CD14-positive monocyte (primary cell): Measurements from ENCODE around the gene PTMS. TPM values are rescaled to one million over a fixed set of nuclear protein-coding genes. Genes with fewer than 3 reads are reported as not detected.

ENCODE experiments used
- DNase-seq, 3 donors: peaks; one replicate each; pipeline ENCODE4 v3.0.0-alpha.2; 2011 to 2022
- H2AFZ ChIP-seq: 2 replicates; pipeline ENCODE4 v1.6.0; 2012; ENCODE audit warnings: mild to moderate bottlenecking, low read depth, low read length, inconsistent platforms; ENCODE audit not compliant: insufficient read depth, poor library complexity, severe bottlenecking
- H3K27ac ChIP-seq, 2 donors: 1 replicate in 1 of 2; 2 replicates in 1 of 2; pipeline ENCODE4 v1.5.1; 2012 to 2013; ENCODE audit warnings: low read length in 2 of 2, control low read depth in 1 of 2, inconsistent platforms in 1 of 2, low read depth in 1 of 2, mild to moderate bottlenecking in 1 of 2
- H3K27me3 ChIP-seq, 2 donors: one replicate each; pipeline versions ENCODE4 v1.6.0 to v1.6.1; 2011 to 2013; ENCODE audit warnings: low read length in 2 of 2; ENCODE audit not compliant: control insufficient read depth in 2 of 2, insufficient read depth in 2 of 2
- H3K36me3 ChIP-seq, 2 donors: replicated peaks in 1 of 2; 1 replicate in 1 of 2; 2 replicates in 1 of 2; pipeline versions ENCODE4 v1.5.1 to v1.6.1; 2012 to 2013; ENCODE audit warnings: low read length in 2 of 2, control low read depth in 1 of 2, inconsistent platforms in 1 of 2, mild to moderate bottlenecking in 1 of 2; ENCODE audit not compliant: insufficient read depth in 2 of 2, control insufficient read depth in 1 of 2
- H3K4me1 ChIP-seq, 2 donors: 1 replicate in 1 of 2; 2 replicates in 1 of 2; pipeline versions ENCODE4 v1.5.1 to v1.6.1; 2012 to 2013; ENCODE audit warnings: low read length in 2 of 2, control low read depth in 1 of 2, inconsistent platforms in 1 of 2, mild to moderate bottlenecking in 1 of 2, moderate library complexity in 1 of 2; ENCODE audit not compliant: insufficient read depth in 2 of 2, control insufficient read depth in 1 of 2
- H3K4me2 ChIP-seq: replicated peaks from 2 replicates; pipeline ENCODE3; 2012; ENCODE audit warnings: low read length, moderate library complexity, mild to moderate bottlenecking; ENCODE audit not compliant: poor library complexity, severe bottlenecking; ENCODE audit errors: extremely low read depth
- H3K4me3 ChIP-seq, 3 experiments: fragments of 200-600 bp in 1 of 3; sonication (generic) in 1 of 3; replicated peaks in 1 of 3; 1 replicate in 2 of 3; 2 replicates in 1 of 3; pipeline ENCODE4 v1.5.1; 2011 to 2013; ENCODE audit warnings: low read length in 3 of 3, mild to moderate bottlenecking in 3 of 3, control low read depth in 2 of 3, low read depth in 2 of 3, inconsistent platforms in 1 of 3, moderate library complexity in 1 of 3
- H3K79me2 ChIP-seq: 2 replicates; pipeline ENCODE4 v1.6.0; 2012; ENCODE audit warnings: mild to moderate bottlenecking, control low read depth, inconsistent platforms, low read length, moderate library complexity; ENCODE audit not compliant: insufficient read depth
- H3K9ac ChIP-seq: 2 replicates; pipeline ENCODE4 v1.6.0; 2017; ENCODE audit warnings: low read length, mild to moderate bottlenecking; ENCODE audit not compliant: insufficient read depth, poor library complexity, severe bottlenecking
- H3K9me3 ChIP-seq, 2 donors: replicated peaks in 1 of 2; 1 replicate in 1 of 2; 2 replicates in 1 of 2; pipeline versions ENCODE4 v1.5.1 to v1.6.1; 2012 to 2013; ENCODE audit warnings: low read length in 2 of 2, control low read depth in 1 of 2; ENCODE audit not compliant: control insufficient read depth in 1 of 2, insufficient read depth in 1 of 2
- H4K20me1 ChIP-seq: 2 replicates; pipeline ENCODE4 v1.6.0; 2012; ENCODE audit warnings: mild to moderate bottlenecking, low read length, control low read depth, moderate library complexity; ENCODE audit not compliant: insufficient read depth
- H3K27ac Mint-ChIP-seq, 7 donors: one replicate each; pipeline ENCODE4 v1.8.0; 2020; ENCODE audit warnings: mild to moderate bottlenecking in 7 of 7, mixed read lengths in 7 of 7, moderate library complexity in 6 of 7, inconsistent platforms in 2 of 7
- H3K27me3 Mint-ChIP-seq, 3 donors: one replicate each; pipeline ENCODE4 v1.8.0; 2021 to 2022; ENCODE audit warnings: low read depth in 3 of 3, mild to moderate bottlenecking in 3 of 3, mixed read lengths in 3 of 3, moderate library complexity in 3 of 3, inconsistent platforms in 1 of 3
- H3K36me3 Mint-ChIP-seq, 2 donors: one replicate each; pipeline ENCODE4 v1.8.0; 2020; ENCODE audit warnings: mixed read lengths in 2 of 2, inconsistent platforms in 1 of 2, mild to moderate bottlenecking in 1 of 2
- H3K4me1 Mint-ChIP-seq: one replicate; pipeline ENCODE4 v1.8.0; 2020; ENCODE audit warnings: mild to moderate bottlenecking, mixed read lengths
- H3K4me3 Mint-ChIP-seq, 2 donors: one replicate each; pipeline ENCODE4 v1.8.0; 2020; ENCODE audit warnings: mild to moderate bottlenecking in 2 of 2, mixed read lengths in 2 of 2, moderate library complexity in 1 of 2
- H3K9me3 Mint-ChIP-seq, 7 donors: one replicate each; pipeline ENCODE4 v1.8.0; 2020 to 2022; ENCODE audit warnings: mixed read lengths in 7 of 7, mild to moderate bottlenecking in 6 of 7, moderate library complexity in 6 of 7, inconsistent platforms in 2 of 7
- CTCF ChIP-seq: fragments of 200-600 bp; IDR thresholded peaks from one replicate; pipeline ENCODE4 v1.8.0; 2022; ENCODE audit warnings: antibody characterized with exemption, mild to moderate bottlenecking
- WGBS: methylation state at CpG from one replicate; pipeline ENCODE4 v1.1.5; 2013; ENCODE audit warnings: missing lambda C conversion rate; ENCODE audit not compliant: insufficient coverage; 5-methylcytosine and 5-hydroxymethylcytosine counted together
- intact Hi-C, 2 donors: fragments of 100-400 bp; cut with micrococcal nuclease; formaldehyde crosslinking; loops; one replicate each; pipeline versions ENCODE4 v1.15.0 to v1.15.1; 2023
- polyA plus RNA-seq, 3 donors: library from polyadenylated mRNA; depleted of rRNA in 1 of 3; unstranded in 2 of 3; stranded (reverse) in 1 of 3; fragments of 300-500 nt in 2 of 3; fragments of >200 nt in 1 of 3; fragmentation: Illumina TruSeq in 2 of 3; gene quantifications; 1 replicate in 2 of 3; 2 replicates in 1 of 3; pipeline ENCODE4 v1.2.3, GENCODE V29; 2012 to 2021

The PTMS gene
- polyA plus RNA-seq, 3 donors: 2.4 to 9.7 (median 2.6) TPM

DNA sequence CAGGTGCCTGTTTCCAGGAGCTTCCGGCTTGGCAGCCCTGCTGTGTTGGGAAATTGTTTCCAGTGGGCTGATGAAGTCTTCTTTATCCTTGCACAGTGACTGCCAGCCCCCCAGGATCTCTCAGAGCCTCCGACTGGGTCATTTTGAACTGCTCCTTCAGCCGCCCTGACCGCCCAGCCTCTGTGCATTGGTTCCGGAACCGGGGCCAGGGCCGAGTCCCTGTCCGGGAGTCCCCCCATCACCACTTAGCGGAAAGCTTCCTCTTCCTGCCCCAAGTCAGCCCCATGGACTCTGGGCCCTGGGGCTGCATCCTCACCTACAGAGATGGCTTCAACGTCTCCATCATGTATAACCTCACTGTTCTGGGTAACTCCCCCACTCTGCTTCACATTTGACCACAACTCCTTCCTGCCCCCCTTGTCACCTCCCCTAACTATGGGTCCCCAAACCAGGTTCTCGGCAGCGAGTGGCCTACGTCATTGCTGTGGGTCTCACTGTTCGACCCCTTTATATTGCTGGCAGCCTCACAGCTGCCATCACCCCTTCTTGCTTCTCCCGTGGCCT, 8.4 kb downstream of the PTMS start:
- H3K36me3 ChIP-seq: no peaks in the 10 kb centered on the region
- no peaks in the 10 kb centered on the region for H3K79me2 ChIP-seq
- Mint-ChIP-seq H3K4me1 (peaks cover 45% of the 10 kb centered on the region), H3K4me3 (peak overlapping the region in 1 of 2 donors; percentile 84), H3K27ac (no peak overlapping the region), H3K36me3 (peaks cover 3 to 11% of the 10 kb centered on the region in 2 donors), H3K9me3 (peaks cover 0 to 6% (median 4%) of the 10 kb centered on the region in 7 donors), H3K27me3 (peaks cover 65 to 80% (median 74%) of the 10 kb centered on the region in 3 donors)
- no peak for TF ChIP-seq CTCF
- no peak for DNase-seq
- peaks cover 30 to 52% of the 10 kb centered on the region in 2 donors for H3K4me1 ChIP-seq
- no peak overlapping the region for H3K4me3 ChIP-seq
- no peak overlapping the region for H2AFZ ChIP-seq
- H3K4me2 ChIP-seq: no peak overlapping the region
- no peaks in the 10 kb centered on the region for H4K20me1 ChIP-seq
- 68% methylated on average over 15 of the region's 15 CpGs for WGBS
- intact Hi-C loops: loop anchor here (5.0 kb wide), 1 partner anchor 37 kb away; no protein-coding TSS in a partner anchor
- H3K27ac ChIP-seq: no peak overlapping the region
- peaks cover 0 to 17% of the 10 kb centered on the region in 2 donors for H3K9me3 ChIP-seq
- H3K9ac ChIP-seq: no peak overlapping the region
- peaks cover 12 to 66% of the 10 kb centered on the region in 2 donors for H3K27me3 ChIP-seq

DNA sequence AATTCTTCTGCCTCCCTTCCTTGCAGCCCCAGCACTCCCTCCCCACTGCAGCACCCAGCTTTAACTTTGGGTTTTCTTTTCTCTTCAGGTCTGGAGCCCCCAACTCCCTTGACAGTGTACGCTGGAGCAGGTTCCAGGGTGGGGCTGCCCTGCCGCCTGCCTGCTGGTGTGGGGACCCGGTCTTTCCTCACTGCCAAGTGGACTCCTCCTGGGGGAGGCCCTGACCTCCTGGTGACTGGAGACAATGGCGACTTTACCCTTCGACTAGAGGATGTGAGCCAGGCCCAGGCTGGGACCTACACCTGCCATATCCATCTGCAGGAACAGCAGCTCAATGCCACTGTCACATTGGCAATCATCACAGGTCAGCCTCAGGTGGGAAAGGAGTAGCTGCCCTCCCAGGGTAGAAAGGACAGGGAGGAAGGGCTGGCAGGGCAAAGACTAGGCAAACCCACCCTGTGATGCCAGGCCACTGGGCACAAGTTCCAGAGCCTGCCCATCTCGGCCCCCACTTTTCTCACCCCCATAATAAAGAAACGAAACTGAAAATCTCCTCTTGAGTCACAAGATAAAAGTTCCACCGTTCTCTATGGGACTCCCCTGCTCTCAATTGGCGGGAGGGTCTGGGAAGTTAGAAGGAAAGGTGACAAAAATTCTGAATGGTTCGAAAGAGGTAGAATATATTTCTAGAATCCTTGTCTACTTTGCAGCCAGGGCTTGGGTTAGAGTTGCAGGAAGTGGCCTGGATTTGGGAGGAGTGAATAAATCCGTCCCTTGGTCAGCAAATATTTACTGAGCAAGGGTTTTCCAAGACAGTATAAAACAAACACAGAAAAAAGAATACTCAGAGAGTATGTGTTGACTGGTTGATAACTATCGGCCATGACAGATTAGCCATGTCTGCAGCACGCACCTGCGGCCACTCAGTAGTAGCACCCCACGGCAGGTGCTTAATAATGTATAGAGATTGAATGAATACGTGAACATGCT, 9.3 kb downstream of the PTMS start:
- peaks cover 34 to 61% of the 10 kb centered on the region in 2 donors for H3K4me1 ChIP-seq
- no peaks in the 10 kb centered on the region for H3K79me2 ChIP-seq
- H3K27ac ChIP-seq: no peak overlapping the region
- Mint-ChIP-seq H3K36me3 (peaks cover 0 to 11% of the 10 kb centered on the region in 2 donors), H3K27ac (peak overlapping the region in 1 of 7 donors; percentile 42), H3K27me3 (peaks cover 65 to 76% (median 69%) of the 10 kb centered on the region in 3 donors), H3K9me3 (peaks cover 0 to 6% (median 4%) of the 10 kb centered on the region in 7 donors), H3K4me3 (peak overlapping the region in 1 of 2 donors; percentile 84), H3K4me1 (peaks cover 51% of the 10 kb centered on the region)
- H2AFZ ChIP-seq: no peak overlapping the region
- peaks cover 0 to 17% of the 10 kb centered on the region in 2 donors for H3K9me3 ChIP-seq
- H3K27me3 ChIP-seq: peaks cover 12 to 63% of the 10 kb centered on the region in 2 donors
- DNase-seq: no peak
- WGBS: 93% methylated on average over 5 of the region's 16 CpGs
- no peak for TF ChIP-seq CTCF
- H3K4me3 ChIP-seq: no peak overlapping the region
- no peak overlapping the region for H3K9ac ChIP-seq
- H3K36me3 ChIP-seq: no peaks in the 10 kb centered on the region
- intact Hi-C loops: loop anchor here (5.0 kb wide), 1 partner anchor 38 kb away; no protein-coding TSS in a partner anchor
- no peaks in the 10 kb centered on the region for H4K20me1 ChIP-seq
- H3K4me2 ChIP-seq: no peak overlapping the region
